ENCODE data around the gene FHIT.
"Not testable (repeated sequence)": the region's sequence is repeated elsewhere in the genome, so short reads cannot be mapped to it uniquely, and the experiment has no call there.

The FHIT gene

DNA sequence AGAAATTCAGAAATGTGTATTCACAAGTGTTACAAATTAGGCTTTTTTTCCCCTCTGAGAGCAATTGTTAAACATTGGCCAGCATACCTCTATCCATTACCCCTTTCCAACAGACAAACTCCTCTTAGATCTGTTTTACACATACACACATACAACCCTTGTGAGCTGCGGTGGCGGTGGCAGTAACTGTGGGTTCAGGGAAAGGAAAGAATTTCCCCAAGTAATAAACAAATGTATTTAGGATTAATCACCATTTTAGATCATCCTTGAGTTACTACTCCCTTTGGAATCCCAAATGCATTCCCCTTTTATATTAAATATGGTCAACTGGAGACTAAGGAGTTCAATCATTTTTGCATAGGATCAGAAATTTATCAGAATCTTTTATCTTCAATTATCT lies 667.0 kb downstream of the FHIT start:
- no peak for DNase-seq

DNA sequence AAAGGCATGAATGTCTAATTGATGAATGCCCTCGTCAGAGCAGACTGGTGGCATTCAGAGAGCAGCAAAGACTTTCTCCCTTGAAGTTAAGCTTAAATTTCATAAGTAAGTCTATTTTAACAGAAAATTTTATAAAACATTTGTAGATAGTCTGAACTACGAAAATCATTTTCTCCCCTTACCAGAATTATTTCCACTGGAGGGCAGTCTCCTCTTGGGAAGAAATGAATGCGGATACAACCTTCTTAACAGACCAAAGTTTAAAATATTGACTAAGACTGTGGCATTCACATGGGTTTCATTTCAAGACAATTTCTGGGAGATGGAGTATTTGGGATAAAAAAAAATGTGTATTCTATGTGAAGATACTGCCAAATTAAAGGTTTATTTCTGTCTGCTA lies 669.0 kb downstream of the FHIT start:
- DNase-seq = no peak

DNA sequence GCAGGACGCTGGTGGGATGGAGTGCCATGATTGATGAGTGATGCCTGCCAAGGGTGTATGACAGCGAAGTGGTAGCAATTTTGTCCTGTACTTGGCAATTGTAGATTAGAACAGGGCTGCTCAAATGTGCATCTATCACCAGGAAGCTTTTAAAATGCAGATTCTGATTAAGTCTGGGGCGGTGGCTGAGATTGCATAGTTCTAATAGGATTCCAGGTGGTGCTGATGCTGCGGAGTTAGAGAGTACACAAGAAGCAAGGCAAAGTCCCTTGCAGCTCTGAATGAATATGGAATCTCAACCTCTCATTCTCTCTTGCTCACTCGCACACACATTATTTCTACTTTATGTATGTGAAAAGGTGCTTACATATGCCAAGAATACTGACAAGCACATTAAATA lies 670.4 kb downstream of the FHIT start:
- peak in 1 of 56 donors; percentile 5 for DNase-seq

DNA sequence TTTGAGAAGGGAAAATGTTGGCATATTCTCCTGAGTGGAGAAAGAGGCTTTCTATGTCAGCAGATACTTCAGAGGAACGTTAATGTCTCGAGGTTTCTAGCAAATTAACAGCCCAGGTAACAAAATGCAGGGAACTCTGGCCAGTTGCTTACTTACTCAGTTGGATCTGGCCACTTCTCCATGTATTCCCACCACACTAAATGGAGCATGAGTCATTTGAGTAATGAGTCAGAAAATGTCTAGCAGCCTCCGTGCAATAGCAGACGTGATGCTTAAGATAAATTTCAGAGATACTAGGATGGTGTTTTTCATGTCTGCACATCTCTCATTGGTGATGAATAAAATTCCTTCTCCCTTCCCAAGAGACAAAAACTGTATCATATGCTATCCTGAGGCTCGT lies 671.5 kb downstream of the FHIT start:
- DNase-seq = peak in 3 of 56 donors; percentile 2 to 25 (median 6)

DNA sequence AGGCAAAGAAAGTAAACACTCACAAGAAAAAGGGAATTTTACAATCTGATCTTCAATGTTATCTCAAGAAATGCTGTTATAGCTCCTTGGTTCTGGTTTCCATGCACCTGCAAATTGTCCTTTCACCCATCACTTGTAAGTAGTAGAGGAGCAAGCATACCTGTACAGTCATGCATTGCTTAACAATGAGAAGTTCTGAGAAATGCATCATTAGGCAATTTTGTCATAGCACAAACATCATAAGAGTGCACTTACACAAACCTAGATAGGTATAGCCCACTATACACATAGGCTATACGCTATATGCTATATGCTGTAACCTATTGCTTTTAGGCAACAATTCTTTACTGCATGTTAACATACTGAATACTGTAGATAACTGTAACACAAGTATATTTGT lies 672.3 kb downstream of the FHIT start:
- DNase-seq = no peak

DNA sequence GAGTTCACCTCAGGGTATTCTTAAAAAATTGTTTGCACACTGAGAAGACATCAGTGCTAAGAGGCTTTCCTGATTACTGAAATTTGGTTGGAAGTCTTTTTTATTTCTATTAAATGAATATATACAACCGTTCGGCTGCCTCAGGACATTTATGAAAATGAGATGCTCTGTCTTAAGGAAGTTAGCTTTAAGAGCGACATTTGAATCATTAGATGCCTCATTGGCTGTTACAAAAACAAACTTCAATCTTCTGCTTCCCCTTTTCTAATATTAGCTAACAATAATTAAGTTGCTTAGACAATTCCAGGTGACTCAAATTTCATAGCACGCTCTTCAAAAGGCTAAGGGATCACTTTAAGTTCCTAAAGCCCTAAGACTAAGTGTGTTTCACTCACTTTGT lies 673.7 kb downstream of the FHIT start:
- DNase-seq = no peak

DNA sequence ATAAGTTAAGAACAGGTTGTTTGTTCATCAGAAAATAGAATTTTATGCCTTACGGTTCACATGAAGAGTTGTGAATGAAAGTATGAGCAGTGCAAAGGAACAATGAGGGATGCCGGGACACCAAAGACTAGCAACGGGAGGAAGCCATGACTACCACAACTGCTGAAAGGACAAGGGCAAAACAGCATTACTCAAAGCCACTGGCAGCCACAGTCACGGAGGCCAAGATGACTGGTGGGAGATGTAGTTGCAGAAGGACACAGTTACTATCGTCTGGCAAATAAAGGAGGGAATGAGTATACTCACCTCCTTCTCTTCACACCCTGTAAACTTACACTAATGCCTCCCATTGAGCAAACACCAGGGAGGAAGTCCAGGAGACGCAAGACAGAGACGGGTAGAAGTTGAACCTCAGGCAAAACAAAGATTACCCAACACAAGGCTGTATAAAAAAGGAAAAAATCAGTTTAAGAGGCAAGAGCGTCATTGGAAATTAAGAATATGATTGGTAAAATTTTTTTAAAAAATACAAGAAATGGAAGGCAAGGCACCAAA lies 675.5 kb downstream of the FHIT start:
- DNase-seq = no peak

DNA sequence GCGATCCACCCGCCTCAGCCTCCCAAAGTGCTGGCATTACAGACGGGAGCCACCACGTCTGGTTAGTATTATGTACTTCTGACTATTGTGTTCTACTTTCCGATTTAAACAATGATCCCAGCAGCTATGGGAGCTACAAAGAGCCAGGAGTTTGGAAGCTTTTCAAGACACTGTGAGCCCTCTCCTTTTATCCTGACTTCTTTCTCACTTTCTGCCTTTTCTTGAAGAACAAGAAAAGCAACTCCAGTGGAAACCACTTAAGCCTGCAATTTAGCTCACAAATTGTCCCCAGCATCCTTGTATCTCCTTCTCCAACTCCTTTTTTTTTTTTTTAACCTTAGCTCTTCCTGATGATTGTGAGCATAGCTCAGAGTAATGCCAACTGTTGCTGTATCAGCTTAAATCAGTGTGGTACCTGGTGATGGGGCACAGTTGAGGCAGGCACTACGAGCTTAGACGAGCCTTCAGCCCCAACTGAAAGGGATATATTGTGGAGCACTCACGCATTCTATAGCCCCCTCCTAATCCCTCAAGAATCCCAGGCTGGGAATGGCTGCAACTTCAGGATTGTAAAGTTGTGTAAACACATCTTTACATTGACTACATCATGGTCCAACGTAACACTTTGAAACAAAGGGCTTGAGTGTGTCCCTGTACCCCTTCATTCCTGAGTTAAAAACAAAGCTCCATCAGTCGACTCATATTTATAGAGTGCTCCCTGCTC lies 677.0 kb downstream of the FHIT start:
- DNase-seq = no peak

DNA sequence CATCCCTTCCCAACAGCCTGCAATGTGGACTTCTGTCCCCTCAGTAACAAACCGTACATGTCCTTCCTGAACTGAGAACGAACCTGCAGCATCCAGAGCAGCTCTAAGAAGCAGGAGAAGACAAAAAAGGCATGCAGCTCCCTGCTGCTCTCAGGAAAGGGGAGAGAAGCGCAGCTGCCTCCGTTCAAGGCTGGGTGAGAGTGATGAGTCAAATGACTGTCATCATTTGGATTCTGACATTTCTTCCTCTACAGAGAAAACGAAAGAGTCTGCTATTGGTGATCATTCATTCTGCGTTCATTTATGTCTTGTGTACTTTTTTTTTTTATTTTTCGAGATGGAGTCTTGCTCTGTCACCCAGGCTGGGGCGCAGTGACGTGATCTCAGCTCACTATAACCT lies 677.8 kb downstream of the FHIT start:
- peak in 16 of 56 donors; percentile 2 to 54 (median 27) for DNase-seq

DNA sequence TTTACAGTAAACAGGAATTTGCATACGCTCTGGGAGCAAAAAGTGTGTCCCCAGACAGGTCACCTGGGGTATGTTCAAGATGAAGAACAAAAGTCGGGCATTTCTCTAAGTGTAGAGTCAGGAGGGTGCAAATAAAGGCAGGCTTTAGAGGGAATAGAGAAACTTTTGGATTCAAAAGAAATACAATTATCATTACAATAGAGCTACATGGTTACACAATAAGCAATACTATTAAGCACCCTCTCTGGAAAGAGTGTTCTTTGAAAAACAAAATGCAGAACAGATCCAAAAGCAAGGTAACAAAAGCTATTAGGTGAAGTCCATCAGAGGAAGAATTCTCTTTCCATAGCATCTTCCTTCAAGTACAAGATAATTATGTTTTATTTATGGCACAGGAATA lies 679.7 kb downstream of the FHIT start:
- no peak for DNase-seq

DNA sequence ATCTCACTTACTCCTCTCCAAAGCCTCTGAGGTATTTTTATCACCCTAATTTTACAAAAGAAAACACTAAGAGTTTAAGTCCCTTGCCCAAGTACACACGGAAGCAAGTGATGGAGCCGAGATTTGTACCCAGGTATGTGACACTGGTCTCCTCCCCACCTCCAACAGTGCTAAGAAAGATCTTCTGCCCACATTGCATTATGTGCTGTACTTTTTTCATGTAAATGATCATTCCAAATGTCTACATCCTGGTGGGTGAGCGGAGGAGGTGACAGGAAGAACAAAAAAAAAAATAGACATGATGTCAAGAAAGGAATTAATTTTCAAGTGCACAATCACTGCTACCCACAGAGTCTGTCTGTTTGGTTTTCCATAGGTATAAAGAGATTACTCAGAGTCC lies 694.1 kb downstream of the FHIT start:
- peak in 11 of 56 donors; percentile 3 to 45 (median 18) for DNase-seq

DNA sequence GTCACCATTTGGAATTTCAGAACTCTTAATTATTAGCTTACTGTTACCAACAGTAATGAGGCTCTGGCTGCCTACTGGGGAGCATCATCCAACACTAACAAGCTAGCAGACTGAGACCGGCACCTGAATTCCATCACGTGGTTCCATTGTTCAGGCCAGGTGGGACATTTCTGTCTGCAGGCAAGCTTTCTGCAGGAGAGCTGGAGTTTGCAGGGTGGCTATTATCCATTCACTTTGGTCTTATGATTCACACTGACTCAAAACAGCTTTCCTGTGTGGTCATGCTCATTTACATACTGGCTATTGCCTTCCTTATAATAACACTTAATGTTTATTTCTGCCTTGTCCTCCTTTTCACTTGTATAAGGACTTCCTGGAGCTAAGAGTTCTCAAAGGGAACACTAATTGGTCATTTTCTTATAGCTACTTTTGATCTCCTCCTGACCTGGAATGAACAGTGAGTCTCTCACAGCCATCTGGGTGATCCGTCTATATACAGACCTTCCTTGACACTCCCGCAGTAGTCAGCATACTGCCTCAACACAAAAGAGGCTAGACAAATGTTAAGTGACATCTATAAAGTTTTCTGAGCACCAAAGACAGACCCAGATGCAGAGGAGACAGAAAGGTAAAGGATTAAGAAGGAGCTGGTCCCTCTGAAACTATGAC lies 695.4 kb downstream of the FHIT start:
- no peak for DNase-seq

DNA sequence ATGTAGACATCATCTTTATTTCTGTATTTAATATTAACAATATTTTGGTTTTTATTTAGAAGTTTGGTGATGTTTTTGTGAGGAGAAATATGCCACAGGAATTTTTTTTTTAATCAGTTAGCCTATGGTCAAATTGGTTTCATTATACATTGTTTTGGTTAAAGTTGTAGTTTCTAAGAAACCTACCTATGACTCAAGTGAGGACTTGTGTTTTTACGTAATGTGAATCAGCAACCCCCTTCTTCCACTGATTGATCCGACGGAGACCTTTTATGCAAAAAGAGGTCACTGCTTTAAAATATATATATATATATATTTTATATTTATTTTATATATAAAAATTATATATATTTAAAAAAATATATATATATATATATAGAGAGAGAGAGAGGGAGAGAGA lies 698.1 kb downstream of the FHIT start:
- no peak for DNase-seq

DNA sequence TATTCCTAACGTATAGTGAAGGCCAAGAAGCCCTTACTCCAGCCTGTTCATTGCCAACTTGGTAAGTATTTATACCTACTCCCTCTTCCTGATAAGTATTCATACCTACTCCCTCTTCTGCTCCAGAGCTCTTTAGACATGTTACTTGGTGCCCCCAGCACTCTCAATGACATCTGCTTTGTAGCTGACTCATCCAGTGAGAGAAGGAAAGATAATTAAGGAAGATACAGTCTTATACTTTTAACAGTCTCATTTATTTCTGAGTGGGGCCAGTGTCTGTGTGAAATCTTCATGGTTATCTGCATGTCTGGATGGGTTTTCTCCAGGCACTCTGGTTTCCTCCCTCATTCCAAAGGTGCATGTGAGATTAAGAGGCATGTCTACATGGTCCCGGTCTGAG lies 698.7 kb downstream of the FHIT start:
- peak in 10 of 56 donors; percentile 1 to 38 (median 6) for DNase-seq

DNA sequence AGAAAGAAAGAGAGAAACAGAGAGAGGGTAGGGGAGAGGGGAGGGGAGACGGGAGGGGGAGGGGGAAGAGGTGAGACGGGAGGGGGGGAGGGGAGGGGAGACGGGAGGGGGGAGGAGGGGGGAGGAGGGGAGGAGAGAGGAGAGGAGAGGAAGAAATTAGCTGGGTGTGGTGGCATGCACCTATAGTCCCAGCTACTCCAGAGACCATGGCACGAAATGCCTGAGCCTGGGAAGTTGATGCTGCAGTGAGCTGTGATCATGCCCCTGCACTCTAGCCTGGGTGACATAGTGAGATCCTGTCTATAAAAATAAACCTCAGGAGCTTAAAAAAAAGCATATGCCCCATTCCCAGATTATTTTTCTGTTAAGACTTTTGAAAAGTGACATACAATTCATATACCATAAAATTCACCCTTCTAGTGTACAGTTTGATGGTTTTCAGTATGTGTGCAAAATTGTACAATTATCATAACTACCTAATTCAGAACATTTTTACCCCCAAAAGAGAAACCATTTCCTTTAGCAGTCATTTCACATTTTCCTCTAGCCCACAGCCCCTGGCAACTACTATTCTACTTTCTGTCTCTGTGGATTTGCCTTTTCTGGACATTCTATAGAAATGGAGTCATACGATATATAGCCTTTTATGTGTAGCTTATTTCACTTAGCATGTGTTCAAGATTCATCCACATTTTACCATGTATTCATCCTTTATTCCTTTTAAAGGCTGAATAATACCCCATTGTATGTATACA lies 699.6 kb downstream of the FHIT start:
- DNase-seq = no peak

DNA sequence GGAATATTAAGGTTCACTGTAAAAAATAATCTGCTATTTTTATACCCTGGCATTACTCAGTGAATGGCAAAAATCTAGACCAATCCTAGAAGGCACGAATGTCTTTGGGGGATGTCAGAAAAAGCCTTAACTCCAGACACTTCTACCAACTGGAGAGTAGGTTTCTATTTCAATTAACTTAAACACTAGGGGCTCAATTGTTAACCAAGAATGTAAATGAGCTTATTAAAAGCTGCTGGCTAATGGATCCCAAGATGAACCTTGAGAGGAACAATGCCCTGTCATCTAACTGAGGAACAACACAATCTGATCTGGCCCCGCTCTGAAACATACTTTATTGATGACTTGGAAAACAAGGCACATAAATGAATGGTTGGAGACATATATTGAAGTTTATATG lies 701.4 kb downstream of the FHIT start:
- DNase-seq = no peak

DNA sequence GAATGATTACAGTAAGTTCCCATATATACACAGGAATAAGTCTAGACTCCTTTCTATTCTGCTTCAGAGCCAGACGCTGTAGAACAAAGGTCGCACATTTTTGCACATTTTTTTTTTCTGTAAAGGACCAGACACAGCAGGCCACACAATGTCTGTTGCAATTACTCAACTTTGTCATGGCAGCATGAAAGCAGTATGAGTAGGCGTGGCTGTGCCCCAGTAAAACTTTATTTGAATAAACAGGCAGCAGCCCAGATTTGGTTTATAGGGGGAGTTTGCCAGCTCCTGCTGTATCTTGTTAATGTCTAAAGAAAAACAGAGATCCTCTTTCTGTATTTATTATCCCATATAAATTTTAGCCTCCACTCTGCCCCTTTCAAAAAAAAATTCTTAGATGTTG lies 708.3 kb downstream of the FHIT start:
- no peak for DNase-seq

DNA sequence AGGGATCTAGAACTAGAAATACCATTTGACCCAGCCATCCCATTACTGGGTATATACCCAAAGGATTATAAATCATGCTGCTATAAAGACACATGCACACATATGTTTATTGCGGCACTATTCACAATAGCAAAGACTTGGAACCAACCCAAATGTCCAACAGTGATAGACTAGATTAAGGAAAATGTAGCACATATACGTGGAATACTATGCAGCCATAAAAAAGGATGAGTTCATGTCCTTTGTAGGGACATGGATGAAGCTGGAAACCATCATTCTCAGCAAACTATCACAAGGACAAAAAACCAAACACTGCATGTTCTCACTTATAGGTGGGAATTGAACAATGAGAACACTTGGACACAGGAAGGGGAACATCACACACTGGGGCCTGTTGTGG lies 711.9 kb downstream of the FHIT start:
- DNase-seq = not testable (repeated sequence)

DNA sequence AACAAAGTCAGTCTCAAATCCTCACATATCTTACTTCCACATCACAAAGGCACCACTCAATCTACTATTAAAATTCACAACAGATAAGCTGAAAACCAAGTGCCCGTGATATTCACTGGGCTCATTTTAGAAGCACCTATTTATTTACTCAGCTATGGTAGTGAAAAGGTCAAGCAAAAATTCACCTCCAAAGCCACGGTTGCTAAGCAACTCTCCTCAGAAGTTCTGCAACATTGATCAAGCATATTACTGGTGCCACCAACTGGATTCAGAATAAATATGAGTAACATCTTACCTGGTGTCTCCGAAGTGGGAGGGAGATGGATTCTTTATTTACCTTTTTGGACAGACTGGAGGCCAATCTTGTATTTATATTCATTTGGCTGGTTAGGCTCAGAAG lies 714.8 kb downstream of the FHIT start:
- DNase-seq = no peak

DNA sequence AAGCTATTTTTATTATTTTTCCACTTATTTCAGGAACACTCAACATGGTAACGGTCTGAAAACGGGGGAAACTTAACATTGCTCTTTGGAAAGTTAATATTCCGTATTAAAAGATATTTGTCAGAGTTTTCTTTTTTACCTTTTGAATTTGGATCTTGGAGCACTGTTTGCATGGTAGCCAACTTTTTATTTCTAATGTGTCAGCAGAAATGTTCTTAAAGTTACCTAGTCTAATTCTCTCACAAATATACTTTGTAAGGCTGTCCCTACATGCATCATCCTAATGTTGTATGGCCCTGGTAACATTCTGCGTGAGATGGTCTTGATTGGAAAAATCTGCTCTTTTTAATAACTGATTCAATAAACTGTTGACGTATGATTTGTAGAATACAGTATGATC lies 719.5 kb downstream of the FHIT start:
- DNase-seq = no peak

DNA sequence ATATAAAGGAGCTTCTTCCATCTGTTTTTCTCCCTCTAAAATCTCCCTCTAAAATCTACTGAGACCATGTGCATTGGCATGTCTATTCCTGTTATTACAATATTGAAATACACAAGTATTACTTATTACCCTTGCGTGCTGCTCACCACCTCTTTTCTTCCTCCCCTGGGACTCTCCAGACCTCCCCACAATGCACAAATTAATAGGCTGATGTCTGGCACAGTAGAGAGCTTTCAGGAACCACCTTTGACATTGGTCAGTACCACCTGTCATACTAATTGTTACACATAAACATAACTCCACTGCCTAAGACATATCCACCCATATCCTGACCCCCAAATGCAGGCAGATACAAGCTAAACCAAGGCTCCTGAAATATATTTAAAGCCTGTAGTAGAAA lies 722.6 kb downstream of the FHIT start:
- no peak for DNase-seq

DNA sequence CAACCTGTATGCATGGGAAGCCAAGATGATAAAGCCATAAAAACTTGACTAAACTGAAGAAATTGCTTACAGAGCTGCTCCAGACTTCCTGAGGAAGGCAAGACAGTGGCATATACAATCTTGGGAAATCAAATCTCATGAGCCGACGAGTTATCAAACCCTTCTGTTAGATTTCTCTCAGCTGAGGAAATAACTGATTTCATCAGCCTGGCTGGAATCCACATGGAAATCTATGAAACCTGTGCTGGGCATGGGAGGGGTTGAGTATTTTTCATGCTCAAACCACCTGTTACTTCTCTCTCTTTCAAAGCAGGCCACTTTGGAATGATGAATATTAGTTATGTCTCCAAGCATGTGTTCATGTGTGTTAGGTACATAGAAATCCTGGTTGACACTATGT lies 727.7 kb downstream of the FHIT start:
- DNase-seq = no peak
